ENCODE measurements around the gene BNIP2. TPM values are rescaled to one million over a fixed set of nuclear protein-coding genes. Genes with fewer than 3 reads are reported as not detected.

The BNIP2 gene
- total RNA-seq, 1 experiment from 2014 or later: 43.5 TPM

- DNase-seq: no peak
- Histone ChIP-seq H4K20me1 (ENCODE audit: control insufficient read depth, insufficient read depth, insufficient read length) (no peaks in the 10 kb centered on the region), H4K91ac (ENCODE audit: insufficient read length, low read depth, low read length) (no peak overlapping the region), H3K4ac (ENCODE audit: low read depth, low read length) (no peak overlapping the region), H2BK15ac (ENCODE audit: low read depth, low read length) (no peak overlapping the region), H3K23me2 (ENCODE audit: insufficient read length, low read depth, low read length, poor library complexity, severe bottlenecking) (no peaks in the 10 kb centered on the region), H2BK120ac (ENCODE audit: low read depth, low read length, poor library complexity, severe bottlenecking) (no peak overlapping the region), H2BK20ac (ENCODE audit: low read depth, low read length, poor library complexity, severe bottlenecking) (no peak overlapping the region), H3T11ph (ENCODE audit: low read length) (no peak overlapping the region), H3K27ac (ENCODE audit: insufficient read length, low read depth, low read length) (no peak overlapping the region), H3K9me3 (ENCODE audit: control insufficient read depth, low read depth, low read length) (no peaks in the 10 kb centered on the region), H3K14ac (ENCODE audit: insufficient read depth, low read length) (no peak overlapping the region), H2AFZ (ENCODE audit: low read length) (no peak overlapping the region), H3K4me2 (ENCODE audit: insufficient read depth, insufficient read length, low read length) (no peak overlapping the region), H3K18ac (ENCODE audit: insufficient read length, low read depth, low read length) (no peak overlapping the region), H3K9ac (ENCODE audit: extremely low read depth, insufficient read length, low read length) (no peak overlapping the region), H3K79me2 (ENCODE audit: insufficient read depth, low read length) (no peaks in the 10 kb centered on the region), H3K79me1 (ENCODE audit: insufficient read depth, low read depth, low read length, poor library complexity, severe bottlenecking) (no peaks in the 10 kb centered on the region), H2AK5ac (ENCODE audit: insufficient read length, low read length) (no peak overlapping the region), H3K23ac (ENCODE audit: insufficient read length, low read depth, low read length) (no peak overlapping the region), H4K8ac (replicated peaks; ENCODE audit: insufficient read length, low read depth, low read length) (no peak overlapping the region), H2BK12ac (ENCODE audit: insufficient read length, low read depth, low read length) (no peak overlapping the region), H2BK5ac (ENCODE audit: insufficient read length, low read length) (no peak overlapping the region), H4K5ac (ENCODE audit: insufficient read length, low read depth, low read length) (no peak overlapping the region), H3K56ac (ENCODE audit: insufficient read length, low read depth, low read length) (no peak overlapping the region), H3K27me3 (ENCODE audit: insufficient read depth, low read length) (no peaks in the 10 kb centered on the region), H3K4me1 (ENCODE audit: insufficient read depth, low read length) (no peaks in the 10 kb centered on the region)
- no CpG with 5 or more reads among the region's 7 CpGs for WGBS (ENCODE audit: extremely low coverage, insufficient read length, low lambda C conversion rate)
- Mint-ChIP-seq H3K4me1 (no peaks in the 10 kb centered on the region), H3K4me3 (no peak overlapping the region), H3K27me3 (ENCODE audit: low read depth) (no peaks in the 10 kb centered on the region), H3K36me3 (ENCODE audit: insufficient read depth in 1 of 3, low read depth in 3 of 3) (no peaks in the 10 kb centered on the region), H3K9me3 (no peaks in the 10 kb centered on the region), H3K27ac (no peak overlapping the region; a peak in 1 of 7 replicates)
- no peak for TF ChIP-seq CTCF (conservative IDR thresholded peaks at IDR 0.05)
Measured at GRCh38 chr15:59722476-59722875, 33.4 kb upstream of the BNIP2 start.
